HCT116 (cell line): ENCODE measurements around the gene ARHGEF12. TPM values are rescaled to one million over a fixed set of nuclear protein-coding genes. Genes with fewer than 3 reads are reported as not detected.

ENCODE experiments used
- ATAC-seq: fragments of 200-7000 bp; cut with Tn5 transposase; 2 replicates; pipeline ENCODE4 v1.9.1; 2020; ENCODE audit warnings: mild to moderate bottlenecking, moderate library complexity
- BruUV-seq: library from RNA; stranded (reverse); fragments of 400-500 nt; replicated peaks from 2 replicates; lab custom pipeline; 2021; lab: Mats Ljungman, UMichigan
- CTCF ChIA-PET: fragments of 300-600 bp; sonication (Branson Sonifier 250); formaldehyde crosslinking; loops from one replicate; lab custom pipeline; 2021; ENCODE audit warnings: antibody characterized with exemption; lab: Charles Lee
- POLR2A ChIA-PET: fragments of 300-600, 350-600 bp; sonication (Branson Sonifier 250); formaldehyde crosslinking; loops from one replicate; lab custom pipeline; 2021; ENCODE audit warnings: antibody characterized with exemption; lab: Charles Lee
- RAD21 ChIA-PET, 2 experiments: fragments of 300-600 bp; sonication (Branson Sonifier 250); formaldehyde crosslinking; loops; one replicate each; lab custom pipeline; 2023; ENCODE audit warnings: low total read pairs in 2 of 2; ENCODE audit not compliant: uncharacterized antibody in 2 of 2, unreplicated experiment in 2 of 2, low non-redundant PET in 1 of 2; lab: Charles Lee
- DNase-seq: peaks from one replicate; pipeline ENCODE4 v3.0.0-alpha.2; 2010; ENCODE audit warnings: low read depth, low spot score
- H2AFZ ChIP-seq: fragments of 200-600 bp; shearing (Covaris generic), sonication (generic); 2 replicates; pipeline ENCODE4 v1.6.1; 2017; ENCODE audit warnings: low read depth, mixed run types, mixed read lengths, antibody characterized with exemption, low read length; ENCODE audit not compliant: poor library complexity, severe bottlenecking
- H3K27ac ChIP-seq: 2 replicates; pipeline ENCODE4 v1.5.1; 2012; ENCODE audit warnings: low read depth, low read length
- H3K27me3 ChIP-seq: fragments of 200-600 bp; sonication (generic); 2 replicates; pipeline ENCODE4 v1.6.1; 2016; ENCODE audit warnings: mixed run types, low read length, mixed read lengths; ENCODE audit not compliant: insufficient read depth
- H3K36me3 ChIP-seq, 2 experiments: fragments of 200-500 bp in 1 of 2; fragments of 200-600 bp in 1 of 2; sonication (Bioruptor generic) in 1 of 2; sonication (generic) in 1 of 2; 2 replicates each; pipeline versions ENCODE4 v1.5.1 to v1.6.1; 2014 to 2016; ENCODE audit warnings: low read length in 2 of 2, inconsistent platforms in 1 of 2, mixed read lengths in 1 of 2, mixed run types in 1 of 2; ENCODE audit not compliant: insufficient read depth in 2 of 2, control insufficient read depth in 1 of 2
- H3K4me1 ChIP-seq, 2 experiments: fragments of 200-600 bp in 1 of 2; sonication (generic) in 1 of 2; 2 replicates each; pipeline versions ENCODE4 v1.5.1 to v1.6.1; 2012 to 2017; ENCODE audit warnings: low read length in 2 of 2, inconsistent platforms in 1 of 2, mild to moderate bottlenecking in 1 of 2, mixed read lengths in 1 of 2, mixed run types in 1 of 2, moderate library complexity in 1 of 2; ENCODE audit not compliant: insufficient read depth in 2 of 2, control insufficient read depth in 1 of 2
- H3K4me2 ChIP-seq: fragments of 200-600 bp; sonication (generic); 2 replicates; pipeline ENCODE4 v1.6.1; 2017; ENCODE audit warnings: mixed run types, low read length, mixed read lengths
- H3K4me3 ChIP-seq, 2 experiments: fragments of 200-600 bp in 1 of 2; sonication (generic) in 1 of 2; replicated peaks in 1 of 2; 2 replicates each; pipeline ENCODE4 v1.5.1; 2011 to 2016; ENCODE audit warnings: low read length in 2 of 2, control low read depth in 1 of 2, low read depth in 1 of 2, mild to moderate bottlenecking in 1 of 2, mixed read lengths in 1 of 2, mixed run types in 1 of 2
- H3K79me2 ChIP-seq: fragments of 200-600 bp; sonication (generic); 2 replicates; pipeline ENCODE4 v1.6.1; 2017; ENCODE audit warnings: mild to moderate bottlenecking, mixed run types, low read length, moderate library complexity, mixed read lengths; ENCODE audit not compliant: insufficient read depth
- H3K9ac ChIP-seq: fragments of 200-600 bp; sonication (generic); 2 replicates; pipeline ENCODE4 v1.6.1; 2016; ENCODE audit warnings: low read length, mixed read lengths
- H3K9me2 ChIP-seq: fragments of 200-600 bp; sonication (generic), shearing (Covaris generic); 2 replicates; pipeline ENCODE4 v1.6.1; 2017; ENCODE audit warnings: mixed run types, mild to moderate bottlenecking, moderate library complexity; ENCODE audit not compliant: insufficient read depth
- H3K9me3 ChIP-seq, 2 experiments: fragments of 200-500 bp in 1 of 2; fragments of 200-600 bp in 1 of 2; sonication (Bioruptor generic) in 1 of 2; sonication (generic) in 1 of 2; 2 replicates each; pipeline ENCODE4 v1.6.1; 2014 to 2017; ENCODE audit warnings: low read length in 2 of 2, mixed read lengths in 2 of 2, inconsistent platforms in 1 of 2, low read depth in 1 of 2, mild to moderate bottlenecking in 1 of 2, mixed run types in 1 of 2, moderate library complexity in 1 of 2; ENCODE audit not compliant: control insufficient read depth in 1 of 2, insufficient read depth in 1 of 2
- H4K20me1 ChIP-seq: fragments of 200-600 bp; sonication (generic), shearing (Covaris generic); 2 replicates; pipeline ENCODE4 v1.6.1; 2017; ENCODE audit warnings: mixed run types, mild to moderate bottlenecking, moderate library complexity; ENCODE audit not compliant: insufficient read depth
- CBX3 ChIP-seq: IDR thresholded peaks from 2 replicates; pipeline ENCODE4 v1.6.1; 2012; ENCODE audit warnings: low read depth
- CEBPB ChIP-seq: IDR thresholded peaks from 2 replicates; pipeline ENCODE4 v1.6.1; 2012; ENCODE audit warnings: low read depth
- EZH2phosphoT487 ChIP-seq: fragments of 200-600 bp; IDR thresholded peaks from 2 replicates; pipeline ENCODE4 v1.6.1; 2018; ENCODE audit warnings: antibody characterized with exemption, borderline replicate concordance
- FOSL1 ChIP-seq: IDR thresholded peaks from 2 replicates; pipeline ENCODE4 v1.6.1; 2012; ENCODE audit warnings: low read depth
- JUND ChIP-seq: IDR thresholded peaks from 2 replicates; pipeline ENCODE4 v1.6.1; 2012
- POLR2A ChIP-seq: IDR thresholded peaks from 2 replicates; pipeline ENCODE4 v1.7.0; 2011; ENCODE audit warnings: borderline replicate concordance; ENCODE audit not compliant: insufficient read depth, insufficient read length; ENCODE audit errors: extremely low read depth
- POLR2AphosphoS5 ChIP-seq: IDR thresholded peaks from 2 replicates; pipeline ENCODE4 v1.6.1; 2011; ENCODE audit warnings: mild to moderate bottlenecking, low read depth, low read length, moderate library complexity
- RAD21 ChIP-seq: IDR thresholded peaks from 2 replicates; pipeline ENCODE4 v1.6.1; 2012; ENCODE audit warnings: low read depth, mild to moderate bottlenecking
- SIN3A ChIP-seq: IDR thresholded peaks from 2 replicates; pipeline ENCODE4 v1.6.1; 2012; ENCODE audit warnings: low read depth
- SP1 ChIP-seq: IDR thresholded peaks from 2 replicates; pipeline ENCODE4 v1.6.1; 2012; ENCODE audit warnings: low read depth
- SRF ChIP-seq: IDR thresholded peaks from 2 replicates; pipeline ENCODE4 v1.6.1; 2012; ENCODE audit warnings: low read depth
- TCF7L2 ChIP-seq: IDR thresholded peaks from 2 replicates; pipeline ENCODE4 v1.7.0; 2011; ENCODE audit warnings: borderline replicate concordance, inconsistent platforms; ENCODE audit not compliant: insufficient read depth, insufficient read length; ENCODE audit errors: extremely low read depth
- YY1 ChIP-seq: IDR thresholded peaks from 2 replicates; pipeline ENCODE4 v1.6.1; 2011; ENCODE audit warnings: low read length, low read depth, moderate library complexity, mild to moderate bottlenecking; ENCODE audit not compliant: insufficient replicate concordance; ENCODE audit errors: extremely low read depth
- ZFX ChIP-seq: fragments of 450-650 bp; IDR thresholded peaks from 2 replicates; pipeline ENCODE4 v1.6.1; 2017
- ZNF274 ChIP-seq: fragments of 200-500 bp; sonication (Bioruptor generic); IDR thresholded peaks from 2 replicates; pipeline ENCODE4 v1.6.1; 2014; ENCODE audit warnings: mild to moderate bottlenecking, low read depth, low read length, inconsistent platforms
- intact Hi-C: fragments of 100-400 bp; cut with micrococcal nuclease; formaldehyde crosslinking; loops from 2 replicates; pipeline ENCODE4 v1.10.0; 2022
- total RNA-seq: library from RNA; stranded (reverse); gene quantifications from one replicate; pipeline ENCODE4 v1.2.1, GENCODE V29; 2021; ENCODE audit not compliant: unreplicated experiment
- TF ChIP-seq, protein P1 (sequence below): IDR thresholded peaks from 2 replicates; pipeline ENCODE4 v1.6.1; 2012
- TF ChIP-seq, protein P2 (sequence below): IDR thresholded peaks from 2 replicates; pipeline ENCODE4 v1.6.1; 2011; ENCODE audit warnings: mild to moderate bottlenecking, low read length, moderate library complexity; ENCODE audit not compliant: insufficient replicate concordance; ENCODE audit errors: extremely low read depth

Gene ARHGEF12
- total RNA-seq, 1 experiment from 2014 or later, result 81.4 TPM

DNA sequence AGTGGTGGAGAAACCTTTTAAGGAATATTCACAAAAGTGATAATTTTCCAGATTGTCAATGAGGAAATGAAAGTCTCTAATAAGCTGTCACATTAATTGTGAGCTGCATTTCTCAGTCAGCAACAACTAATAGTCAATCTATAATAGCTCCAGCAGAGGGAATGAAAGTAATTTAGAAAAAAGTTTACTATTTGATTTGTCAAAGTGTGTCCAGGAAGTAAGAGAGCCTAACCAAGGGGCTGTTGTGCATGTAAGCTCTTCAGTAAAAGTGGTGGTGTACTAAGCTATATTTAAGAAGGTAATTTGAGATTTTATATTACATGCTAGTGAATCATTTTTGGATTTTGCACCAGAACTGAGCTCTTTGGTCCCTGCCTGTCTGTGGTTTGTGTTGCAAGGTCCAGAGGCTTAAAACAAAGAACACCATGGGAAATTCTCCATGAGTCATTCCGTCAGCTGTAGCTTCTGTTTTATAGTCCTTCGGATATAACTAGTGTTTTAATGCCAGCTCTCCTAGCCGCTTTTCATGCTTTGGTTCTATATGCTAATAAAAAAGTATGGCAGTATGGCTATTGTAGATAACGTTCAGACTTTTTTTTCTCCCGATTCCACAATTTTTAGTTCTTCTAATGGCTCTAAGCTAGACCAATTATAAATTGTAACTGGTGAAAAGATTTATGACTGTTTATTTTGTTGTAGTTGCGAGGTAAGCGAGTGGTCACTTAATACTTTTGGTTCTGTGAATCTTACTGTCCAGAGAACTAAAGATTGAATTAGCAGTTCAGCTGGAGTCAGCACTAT, 64.6 kb downstream of the ARHGEF12 start:
- intact Hi-C loops, result no loop called here
- Histone ChIP-seq H3K4me1 (peaks cover 25 to 31% of the 10 kb centered on the region in 2 experiments), H3K9me2 (no peaks in the 10 kb centered on the region), H2AFZ (no peak overlapping the region), H3K4me3 (peak overlapping the region in 1 of 2 experiments; percentile 21; a peak in 1 of 4 replicates), H3K27me3 (no peaks in the 10 kb centered on the region), H3K4me2 (peak overlapping the region; percentile 61), H3K9me3 (no peaks in the 10 kb centered on the region), H4K20me1 (peaks cover 29% of the 10 kb centered on the region; the same call in 1 of the 2 replicates), H3K9ac (peak overlapping the region; percentile 10), H3K36me3 (no peaks in the 10 kb centered on the region), H3K79me2 (peaks cover 94% of the 10 kb centered on the region), H3K27ac (peak overlapping the region; percentile 43; the same call in 1 of the 2 replicates)
- ATAC-seq, result peak; percentile 93
- RAD21 ChIA-PET, result interaction anchor here in 1 of 2 experiments (1.1 kb wide), 1 partner anchor 9 kb away, joined by 4 read pairs; no protein-coding TSS in a partner anchor
- DNase-seq, result peak; percentile 90
- TF ChIP-seq RAD21, result peak; percentile 27; the same call in 1 of the 2 replicates
- TF ChIP-seq POLR2A, result no peak
- TF ChIP-seq JUND, result peak; percentile 96
- TF ChIP-seq TCF7L2, result peak; percentile 71
- peak; percentile 92 for TF ChIP-seq CBX3
- peak; percentile 99 for TF ChIP-seq CEBPB
- TF ChIP-seq SP1, result peak; percentile 88
- peak; percentile 43 for TF ChIP-seq SRF
- peak; percentile 65 for TF ChIP-seq YY1
- TF ChIP-seq FOSL1, result peak; percentile 93
- no peak for TF ChIP-seq ZFX
- no peak for TF ChIP-seq ZNF274
- peak; percentile 82 for TF ChIP-seq SIN3A
- TF ChIP-seq POLR2AphosphoS5, result peak; percentile 38; the same call in 1 of the 2 replicates
- TF ChIP-seq, protein P1, sequence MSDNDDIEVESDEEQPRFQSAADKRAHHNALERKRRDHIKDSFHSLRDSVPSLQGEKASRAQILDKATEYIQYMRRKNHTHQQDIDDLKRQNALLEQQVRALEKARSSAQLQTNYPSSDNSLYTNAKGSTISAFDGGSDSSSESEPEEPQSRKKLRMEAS, result peak; percentile 59; the same call in 1 of the 2 replicates
- no peak for TF ChIP-seq EZH2phosphoT487
- TF ChIP-seq, protein P2, sequence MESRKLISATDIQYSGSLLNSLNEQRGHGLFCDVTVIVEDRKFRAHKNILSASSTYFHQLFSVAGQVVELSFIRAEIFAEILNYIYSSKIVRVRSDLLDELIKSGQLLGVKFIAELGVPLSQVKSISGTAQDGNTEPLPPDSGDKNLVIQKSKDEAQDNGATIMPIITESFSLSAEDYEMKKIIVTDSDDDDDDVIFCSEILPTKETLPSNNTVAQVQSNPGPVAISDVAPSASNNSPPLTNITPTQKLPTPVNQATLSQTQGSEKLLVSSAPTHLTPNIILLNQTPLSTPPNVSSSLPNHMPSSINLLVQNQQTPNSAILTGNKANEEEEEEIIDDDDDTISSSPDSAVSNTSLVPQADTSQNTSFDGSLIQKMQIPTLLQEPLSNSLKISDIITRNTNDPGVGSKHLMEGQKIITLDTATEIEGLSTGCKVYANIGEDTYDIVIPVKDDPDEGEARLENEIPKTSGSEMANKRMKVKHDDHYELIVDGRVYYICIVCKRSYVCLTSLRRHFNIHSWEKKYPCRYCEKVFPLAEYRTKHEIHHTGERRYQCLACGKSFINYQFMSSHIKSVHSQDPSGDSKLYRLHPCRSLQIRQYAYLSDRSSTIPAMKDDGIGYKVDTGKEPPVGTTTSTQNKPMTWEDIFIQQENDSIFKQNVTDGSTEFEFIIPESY, result peak; percentile 48
- CTCF ChIA-PET, result interaction anchor here (0.7 to 1.3 kb wide), 5 partner anchors 10 to 98 kb away, joined by 3 to 6 read pairs (median 3); no protein-coding TSS in a partner anchor
- no TSS peak for BruUV-seq
- POLR2A ChIA-PET, result interaction anchor here (0.7 to 1.0 kb wide), 2 partner anchors 9 to 164 kb away, joined by 3 read pairs; no protein-coding TSS in a partner anchor
